Panc1 (cell line): ENCODE measurements around the gene CPLANE1.

Experiments
- CTCF ChIP-seq: fragments of 450-650 bp; IDR thresholded peaks from 2 replicates; pipeline ENCODE4 v1.5.1; 2017; ENCODE audit warnings: mild to moderate bottlenecking
- SIN3A ChIP-seq: IDR thresholded peaks from 2 replicates; pipeline ENCODE4 v1.6.1; 2012; ENCODE audit warnings: low read depth, mild to moderate bottlenecking, low read length, moderate library complexity, borderline replicate concordance; ENCODE audit not compliant: insufficient read depth
- TCF7L2 ChIP-seq: IDR thresholded peaks from 2 replicates; pipeline ENCODE4 v1.6.1; 2011; ENCODE audit warnings: mild to moderate bottlenecking, low read depth, low read length, inconsistent platforms

GRCh38 chr5:37170856-37171255 lies 78.3 kb downstream of the CPLANE1 start:
- TF ChIP-seq CTCF = no peak
- no peak for TF ChIP-seq SIN3A
- TF ChIP-seq TCF7L2 = no peak
